TTC549 (cell line): Measurements from ENCODE around the gene C1RL.

Source experiments
- FAIRE-seq: peaks from 2 replicates; lab custom pipeline; 2012; peaks lifted over from hg19 to GRCh38; lab: Jason Lieb, UNC

Gene C1RL

DNA sequence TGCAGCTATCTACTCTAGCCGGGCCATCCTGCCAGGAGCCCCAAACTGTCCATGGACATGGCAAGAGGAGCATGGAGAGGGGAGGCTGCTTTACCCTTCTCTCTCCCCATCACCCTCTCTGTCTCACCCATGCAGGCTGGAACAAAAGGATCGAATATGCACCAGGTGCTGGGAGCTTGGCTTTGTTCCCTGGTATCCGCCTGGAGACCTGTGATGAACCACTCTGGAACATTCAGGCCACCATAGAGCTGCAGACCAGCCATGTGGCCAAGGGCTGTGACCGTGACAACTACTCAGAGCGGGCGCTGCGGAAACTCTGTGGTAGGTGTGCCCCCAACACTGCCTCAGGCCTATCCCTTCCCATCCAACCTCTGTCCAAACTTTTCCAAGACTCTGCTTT, 27.1 kb upstream of the C1RL start:
- no peak for FAIRE-seq

DNA sequence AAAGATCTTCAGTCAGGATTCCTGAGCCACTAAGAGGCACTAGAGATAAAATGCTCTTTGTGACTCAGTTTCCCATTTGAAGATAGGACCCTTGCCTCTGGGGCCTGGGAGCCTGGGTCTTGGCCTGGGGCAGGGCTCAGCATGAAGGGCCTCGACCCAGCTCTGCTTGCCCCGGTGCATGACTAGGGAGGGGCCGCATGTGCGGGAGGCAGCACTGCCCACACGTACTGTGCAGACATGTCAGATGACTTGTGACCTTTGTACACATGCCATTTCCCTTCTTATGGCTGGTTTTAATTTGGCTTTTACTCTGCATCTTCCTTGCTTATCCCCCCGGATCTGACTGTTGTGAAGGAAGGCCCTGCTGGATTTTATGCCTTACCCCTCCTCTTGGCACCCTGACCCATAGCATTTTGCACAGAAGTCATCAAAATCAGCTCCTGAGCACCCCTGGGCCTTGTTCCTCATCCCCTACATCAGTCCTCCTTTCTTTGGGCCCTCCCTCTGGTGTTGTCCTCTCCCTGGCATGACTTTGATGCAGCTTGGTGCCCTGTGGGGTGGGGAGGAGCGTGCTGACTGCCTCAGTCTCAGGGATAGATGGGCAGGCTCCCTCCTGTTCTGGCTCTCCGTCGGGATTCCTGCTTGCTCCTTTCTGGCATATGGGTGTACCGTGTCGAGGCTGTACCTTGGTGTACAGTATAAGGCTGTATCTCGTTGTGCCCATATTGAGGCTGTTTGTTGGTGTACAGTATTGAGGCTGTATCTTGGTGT, 25.6 kb upstream of the C1RL start:
- FAIRE-seq, result no peak

DNA sequence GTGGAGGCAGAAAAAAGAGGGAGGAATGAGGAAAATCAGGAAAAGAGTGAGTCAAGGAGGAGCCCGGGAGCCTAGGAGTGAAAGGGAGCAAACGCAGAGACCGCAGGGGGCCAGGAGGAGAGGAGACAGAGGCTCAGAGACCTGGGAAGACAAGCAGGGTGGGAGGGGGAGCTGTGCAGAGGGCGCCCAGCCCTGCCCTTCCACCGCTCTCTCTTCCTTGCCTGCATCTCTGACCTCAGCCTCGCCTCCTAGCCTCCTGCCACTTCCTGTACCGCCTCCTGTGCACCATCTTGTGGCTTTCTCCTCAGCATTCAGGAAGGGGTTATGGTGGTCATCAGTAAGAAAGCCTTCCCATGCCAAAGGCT, 22.5 kb upstream of the C1RL start:
- no peak for FAIRE-seq

DNA sequence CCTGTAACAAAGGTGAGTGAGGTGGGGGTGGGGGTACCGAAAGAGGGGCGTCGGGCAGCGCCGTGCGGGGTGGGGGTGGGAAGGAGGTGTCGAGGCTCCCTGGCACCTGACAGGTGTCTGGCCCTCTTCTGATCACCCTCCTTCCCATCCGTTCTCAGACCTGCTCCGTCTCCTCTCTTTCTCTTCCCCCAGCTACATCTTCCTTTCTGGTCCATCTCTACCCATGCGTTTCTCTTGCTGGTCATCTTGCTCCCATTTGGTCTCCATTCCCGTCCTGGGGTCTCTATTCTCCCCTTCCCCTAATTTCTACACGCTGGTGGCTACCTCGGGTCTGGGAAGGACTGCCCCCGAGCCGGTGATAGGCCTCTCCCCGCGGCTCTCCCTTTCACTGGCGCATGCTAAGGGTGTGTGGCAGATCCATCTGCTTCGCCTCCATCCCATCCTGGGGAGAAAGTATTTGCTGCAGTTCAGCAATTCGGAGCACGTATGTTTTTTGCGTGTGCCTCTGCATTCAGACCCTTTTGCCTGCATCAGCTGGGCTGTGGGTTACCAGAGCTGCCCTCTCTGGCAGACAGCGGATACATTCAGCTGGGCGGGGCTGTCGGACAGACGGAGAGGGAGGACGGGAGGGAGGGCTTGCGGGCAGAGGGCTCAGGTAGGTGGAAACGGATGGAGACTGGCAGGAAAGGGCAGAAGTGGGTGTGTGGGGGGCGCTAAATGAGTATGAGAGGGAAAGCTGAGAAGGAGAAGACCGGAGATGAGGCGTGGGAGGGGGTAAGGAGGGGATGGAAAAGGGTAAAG, 21.9 kb upstream of the C1RL start:
- no peak for FAIRE-seq

DNA sequence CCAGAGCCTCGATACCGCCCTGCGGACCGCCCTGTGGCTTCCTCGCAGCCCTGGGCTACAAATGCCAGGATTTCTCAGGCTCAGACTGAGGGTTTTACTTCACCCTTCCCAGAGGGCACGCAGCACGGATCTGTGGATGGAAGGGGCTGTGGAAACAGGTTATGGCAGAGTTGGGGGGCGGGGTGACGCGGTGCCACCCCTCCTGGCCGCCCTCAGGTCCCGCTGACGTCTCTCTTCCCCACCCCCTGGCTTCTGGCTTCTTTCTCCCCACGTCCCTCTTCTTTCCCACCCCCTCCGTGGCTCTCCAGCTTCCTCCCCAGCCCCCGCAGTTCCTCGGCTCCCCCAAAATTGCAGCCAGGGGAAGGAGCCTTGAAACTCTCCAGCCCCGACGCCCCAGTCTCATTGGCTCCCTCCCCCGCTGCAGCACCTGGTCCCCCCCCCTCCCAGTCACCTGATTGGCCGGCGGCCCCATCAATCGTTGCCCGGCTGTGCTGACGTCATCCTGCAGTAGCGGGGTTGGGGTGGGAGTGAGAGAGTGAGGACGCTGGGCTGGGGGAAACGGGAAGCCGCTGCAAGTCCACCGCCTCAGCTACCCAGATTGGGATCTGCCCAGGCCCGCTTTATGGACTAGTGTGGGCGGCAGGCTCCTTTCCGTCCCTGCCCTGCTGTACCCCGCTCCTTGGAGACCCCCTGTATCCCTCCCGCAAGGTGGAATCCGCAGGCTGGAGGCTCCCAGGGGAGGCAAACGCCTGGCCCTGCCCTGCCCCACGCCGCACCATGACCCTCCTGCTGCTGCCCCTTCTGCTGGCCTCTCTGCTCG, 21.1 kb upstream of the C1RL start, which contains the start of gene CLSTN3:
TSS of gene CLSTN3 (plus strand) at position 500 of the 820 bp plus-strand sequence. CDS start at position 778, 278 bp downstream.
- FAIRE-seq, result no peak

DNA sequence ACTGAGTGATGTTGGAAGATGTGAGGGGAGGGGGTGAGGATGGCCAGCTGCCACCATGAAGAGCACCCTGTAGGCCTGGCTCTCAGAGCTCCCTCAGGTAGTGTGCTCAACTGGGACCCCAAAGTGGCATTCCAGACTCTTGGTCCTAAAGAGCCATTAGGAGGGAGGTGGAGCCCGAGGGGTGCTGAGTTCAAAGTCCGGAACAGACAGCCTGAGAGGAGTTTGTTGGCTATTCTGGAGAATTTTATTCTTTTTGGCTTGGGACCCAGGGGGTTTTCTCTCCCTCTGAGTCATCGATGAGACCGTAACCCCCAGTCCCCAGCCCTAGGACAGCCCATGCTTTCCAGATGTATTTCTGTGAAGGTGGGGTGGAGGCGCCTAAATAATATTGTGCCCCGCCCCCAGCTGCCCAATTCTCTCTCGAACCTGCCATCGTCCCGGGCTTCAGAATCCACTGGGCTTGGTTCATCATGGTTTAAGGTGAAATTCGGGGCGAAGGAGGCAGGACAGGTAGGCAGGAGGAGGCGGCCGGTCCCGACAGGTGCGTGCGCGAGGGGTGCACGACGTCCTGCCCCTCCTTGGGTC, 20.4 kb upstream of the C1RL start:
- no peak for FAIRE-seq

DNA sequence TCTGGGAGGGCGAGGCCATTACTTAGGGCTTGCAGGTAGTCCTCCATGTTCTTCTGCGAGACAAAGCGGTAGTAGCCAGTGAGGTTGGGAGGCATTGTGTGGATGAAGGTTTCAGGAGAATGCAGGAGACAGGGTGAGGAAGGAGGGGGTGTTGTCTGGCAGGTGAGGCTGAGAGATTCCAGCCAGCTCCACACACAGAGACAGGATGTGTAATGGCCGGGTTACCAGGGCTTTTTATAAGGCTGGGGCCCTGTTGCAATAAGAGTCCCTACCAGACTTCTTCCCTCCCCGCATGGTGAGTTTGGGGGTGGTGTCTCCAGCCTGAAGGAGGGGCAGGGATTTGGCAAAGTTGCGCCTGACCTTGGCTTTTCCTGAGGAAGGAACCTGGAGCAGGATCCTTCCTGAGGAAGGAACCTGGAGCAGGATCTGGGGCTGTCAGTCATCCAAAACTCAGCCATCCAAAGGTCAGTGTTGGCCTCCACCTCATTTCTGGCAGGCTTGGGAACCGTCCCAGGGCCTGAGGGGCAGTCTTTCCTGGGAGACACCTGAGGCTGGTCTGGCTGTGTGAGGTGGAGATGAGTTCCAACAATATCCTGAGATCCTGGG, 19.8 kb upstream of the C1RL start, which contains the start of gene RBP5:
TSS of gene RBP5 (minus strand) at position 209 of the 606 bp plus-strand sequence. CDS start at position 95, 114 bp downstream.
- FAIRE-seq, result no peak

DNA sequence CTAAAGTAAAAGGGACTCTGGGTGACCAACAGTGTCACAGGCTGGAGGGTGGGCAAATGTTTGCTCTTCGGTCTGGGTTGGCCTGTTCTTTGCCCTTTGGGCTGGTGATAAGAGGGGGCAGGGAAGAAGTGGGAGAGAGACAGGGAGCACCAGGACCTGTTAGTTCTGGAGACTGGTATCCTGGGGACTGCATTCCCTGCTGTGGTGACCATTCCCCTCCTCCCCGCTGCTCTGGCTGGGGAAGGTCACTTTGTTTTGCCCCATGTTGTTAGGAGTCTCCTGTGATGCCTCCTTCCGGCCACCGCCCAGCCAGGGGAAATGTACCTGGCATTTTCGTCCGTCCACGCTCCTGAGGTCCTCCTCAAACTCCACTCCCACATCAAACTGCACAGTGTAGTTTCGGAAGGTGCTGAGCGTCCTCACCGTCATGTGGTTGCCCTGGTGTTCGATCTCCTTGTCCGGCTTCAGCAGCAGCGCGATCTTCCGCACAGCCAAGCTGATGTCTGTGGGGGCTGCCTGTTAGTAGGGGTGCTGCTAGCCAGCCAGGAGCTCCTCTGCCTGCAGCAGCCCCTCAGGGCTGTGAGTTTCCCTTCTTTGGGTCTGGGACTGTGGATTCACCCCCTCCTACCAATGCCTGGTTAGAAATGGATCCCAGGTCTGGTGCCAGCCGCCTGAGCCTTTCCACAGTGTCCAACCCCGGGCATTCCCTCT, 19.1 kb upstream of the C1RL start:
- FAIRE-seq, result no peak

DNA sequence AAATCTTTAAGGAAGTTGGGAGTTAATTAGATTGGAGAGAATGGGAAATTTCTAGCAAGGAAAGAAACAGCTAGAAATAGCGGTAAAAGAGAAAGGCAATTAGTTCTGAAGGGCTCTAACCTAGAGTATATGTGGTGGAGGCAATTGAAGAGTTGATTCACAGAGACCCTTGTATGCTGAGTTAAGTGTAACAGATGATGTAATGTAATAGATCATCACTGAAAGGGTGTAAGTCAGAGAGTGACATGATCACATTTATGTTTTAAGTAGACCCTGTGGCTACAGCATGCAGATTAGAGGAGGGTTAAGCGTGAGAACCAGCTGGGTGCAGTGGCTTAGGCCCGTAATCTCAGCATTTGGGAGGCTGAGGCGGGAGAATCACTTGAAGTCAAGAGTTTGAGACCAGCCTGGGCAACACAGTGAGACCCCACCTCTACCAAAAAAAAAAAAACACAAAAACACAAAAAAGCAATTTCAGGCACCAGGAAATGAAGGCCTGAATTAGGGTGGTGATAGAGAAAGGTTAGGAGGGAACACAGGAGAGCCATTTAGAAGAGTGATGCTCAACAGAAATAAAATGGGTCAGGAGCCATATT, 16.7 kb upstream of the C1RL start:
- FAIRE-seq, result no peak

DNA sequence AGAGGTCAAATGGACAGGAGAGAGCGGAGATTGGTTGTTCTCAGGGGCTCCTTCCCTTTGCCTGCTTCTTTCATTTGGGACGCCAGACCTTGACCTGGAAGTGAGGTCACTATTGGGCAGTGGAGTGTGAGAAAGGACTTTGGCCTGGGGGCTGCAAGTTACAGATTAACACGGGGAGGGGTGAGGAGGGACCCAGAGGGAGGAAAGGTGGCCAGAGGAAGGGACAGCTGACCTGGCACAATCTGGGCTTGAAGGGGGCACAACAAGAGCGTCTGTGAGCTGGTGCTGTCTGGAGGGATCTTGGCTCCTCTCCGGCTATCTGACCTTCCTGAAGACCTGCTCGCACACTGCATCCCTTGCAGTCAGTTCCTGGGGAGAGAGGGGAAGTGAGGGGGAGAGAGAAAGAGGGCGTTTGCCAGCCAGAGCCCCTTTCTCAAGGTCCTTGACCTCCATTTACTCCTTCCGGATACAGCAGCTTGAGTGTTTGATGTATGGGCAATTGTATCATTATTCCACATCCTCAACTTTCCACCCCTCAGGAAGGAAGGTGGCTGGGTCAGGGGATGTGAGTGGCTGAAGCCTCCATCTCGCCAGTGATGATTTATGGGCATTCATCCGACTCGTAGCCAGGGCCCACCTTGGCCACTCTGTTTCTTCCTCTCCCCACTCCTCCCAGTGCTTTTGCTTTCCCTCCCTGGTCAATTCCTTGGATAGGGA, 14.9 kb upstream of the C1RL start:
- no peak for FAIRE-seq

DNA sequence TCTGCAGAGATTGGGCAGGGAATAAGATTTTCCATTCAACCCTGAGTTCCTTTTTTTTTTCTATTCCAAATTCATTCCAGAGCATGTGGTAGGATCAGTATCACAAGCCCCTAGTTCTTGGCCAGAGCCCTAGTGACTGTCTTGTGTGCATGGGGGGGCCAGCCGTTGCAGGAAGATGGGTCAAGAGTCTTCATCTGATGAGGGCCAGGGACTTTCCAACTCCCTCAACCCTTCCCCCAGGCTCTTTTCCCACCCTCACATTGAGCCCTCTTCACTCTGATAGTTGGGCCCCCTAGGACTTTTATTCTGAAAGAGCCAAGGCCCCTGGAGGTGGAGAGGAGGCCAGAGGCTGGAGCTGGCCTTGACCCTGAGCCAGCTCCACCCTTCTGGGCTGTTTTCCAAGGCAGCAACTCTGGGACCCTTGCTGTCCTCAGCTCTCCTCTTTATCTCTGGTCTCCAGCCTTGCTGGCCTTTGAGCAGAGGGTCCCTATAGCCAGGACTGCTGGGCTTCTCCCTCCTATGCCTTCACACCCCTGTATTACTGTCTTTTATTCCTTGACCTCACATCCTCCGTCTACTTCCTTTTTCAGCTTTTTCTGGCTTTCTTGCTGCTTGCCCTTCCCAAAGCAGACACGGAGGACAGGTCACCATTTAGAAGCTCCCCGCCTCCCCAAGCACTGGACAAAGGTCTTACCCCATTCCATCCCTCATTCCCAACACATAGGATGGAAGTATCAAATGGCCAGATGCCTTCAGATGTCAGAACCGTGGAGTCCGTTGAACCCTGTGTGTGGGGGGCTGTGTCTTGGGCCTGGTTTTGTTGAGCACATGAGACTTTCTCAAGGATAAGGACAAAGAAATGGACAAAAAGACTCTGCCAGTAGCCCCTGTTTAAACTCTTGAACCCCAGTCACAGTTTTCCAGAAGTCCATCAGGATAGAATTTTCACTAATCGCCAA, 14.1 kb upstream of the C1RL start:
- no peak for FAIRE-seq

DNA sequence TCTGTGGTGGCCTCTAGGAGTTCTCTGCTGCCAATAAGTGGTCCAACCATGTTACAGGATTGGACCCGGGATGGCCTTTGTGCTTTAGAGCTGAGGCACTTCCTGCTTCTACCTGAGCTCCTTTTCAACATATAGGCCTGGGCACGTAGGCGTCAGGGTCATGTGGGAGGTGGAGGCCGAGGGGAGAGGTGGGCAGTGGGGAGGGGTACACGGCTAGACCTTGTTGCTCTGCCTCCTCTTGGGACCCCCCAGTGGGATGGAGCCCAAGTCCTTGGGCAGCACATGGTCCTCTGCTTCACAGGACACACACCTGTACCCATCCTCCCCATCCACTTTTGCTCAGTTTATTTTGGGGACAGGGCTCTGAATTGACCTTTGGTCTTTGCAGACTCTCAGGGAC, 12.3 kb upstream of the C1RL start:
- FAIRE-seq, result no peak

DNA sequence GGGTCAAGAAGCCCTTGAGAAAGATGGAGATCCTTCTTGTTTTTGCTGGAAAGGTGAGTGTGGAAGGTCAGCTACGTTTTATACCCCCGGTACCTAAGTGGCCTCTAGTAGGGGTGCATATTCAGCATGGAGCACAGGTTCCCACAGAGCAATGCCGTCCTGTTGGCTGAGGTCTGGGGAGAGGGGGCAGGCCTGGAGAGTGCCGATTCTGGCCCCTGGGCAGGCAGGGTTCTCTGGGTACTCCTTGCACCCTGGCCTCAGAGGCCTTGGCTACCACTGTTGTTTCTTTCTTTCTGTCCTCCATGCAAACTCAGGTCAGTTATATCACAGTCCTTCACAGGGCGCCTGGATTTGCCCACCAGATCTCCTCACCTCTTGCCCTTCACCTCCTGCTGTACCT, 11.2 kb upstream of the C1RL start:
- FAIRE-seq, result no peak

DNA sequence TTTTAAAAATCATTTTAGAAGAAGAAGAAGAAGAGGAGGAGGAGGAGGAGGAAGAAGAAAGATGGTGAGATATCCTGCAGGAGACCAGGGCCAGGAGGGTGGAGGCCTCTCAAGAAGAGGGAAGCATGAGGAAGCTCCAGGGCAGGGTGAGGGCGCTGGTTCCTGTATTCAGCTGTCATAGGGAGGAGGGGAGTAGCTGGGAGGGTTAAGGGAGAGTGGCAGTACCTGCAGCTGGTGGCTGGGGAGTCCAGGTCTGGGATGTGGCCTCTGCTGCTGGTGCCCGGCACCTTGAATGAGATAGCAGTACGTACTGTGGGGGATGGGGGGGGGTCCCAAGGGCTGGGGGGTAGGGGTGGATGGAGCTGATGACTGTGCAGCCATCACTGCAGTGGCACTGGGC, 9.9 kb upstream of the C1RL start:
- no peak for FAIRE-seq

DNA sequence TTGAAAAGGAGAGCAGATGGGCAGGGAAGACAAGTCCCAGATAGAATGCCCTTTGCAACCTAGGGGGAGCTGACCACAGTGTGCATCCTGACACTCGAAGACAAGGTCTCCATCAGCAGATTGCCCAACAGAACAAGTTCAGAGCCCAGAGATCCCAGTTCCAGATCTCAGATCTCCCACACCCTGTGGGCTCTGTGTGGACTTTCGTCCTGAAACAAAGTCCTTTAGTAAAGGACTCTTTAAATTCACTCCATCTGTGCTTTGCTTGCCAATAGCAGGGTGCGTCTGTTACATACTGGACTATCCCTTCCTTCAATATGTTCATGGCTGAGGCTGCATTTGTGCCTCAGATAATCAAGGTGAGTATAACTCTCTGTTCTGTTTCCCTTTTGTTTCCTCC, 8.7 kb upstream of the C1RL start:
- no peak for FAIRE-seq

DNA sequence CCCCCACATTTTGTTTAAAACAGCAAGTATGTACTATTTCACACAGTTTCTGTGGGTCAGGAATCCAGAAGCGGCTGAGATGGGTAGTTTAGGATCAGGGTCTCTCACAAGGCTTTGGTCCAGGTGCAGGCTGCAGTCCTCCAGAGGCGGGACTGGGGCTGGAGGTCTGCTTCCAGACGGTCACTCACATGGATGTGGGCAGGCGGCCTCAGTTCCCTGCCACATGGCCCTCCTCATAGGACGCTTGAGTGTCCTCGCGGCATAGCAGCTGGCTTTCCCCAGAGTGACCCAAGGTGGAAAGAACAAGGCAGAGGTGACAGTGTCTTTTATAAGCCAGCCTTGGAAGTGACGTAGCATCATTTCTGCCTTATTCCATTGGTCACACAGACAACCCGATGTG, 7.9 kb upstream of the C1RL start:
- FAIRE-seq, result no peak

DNA sequence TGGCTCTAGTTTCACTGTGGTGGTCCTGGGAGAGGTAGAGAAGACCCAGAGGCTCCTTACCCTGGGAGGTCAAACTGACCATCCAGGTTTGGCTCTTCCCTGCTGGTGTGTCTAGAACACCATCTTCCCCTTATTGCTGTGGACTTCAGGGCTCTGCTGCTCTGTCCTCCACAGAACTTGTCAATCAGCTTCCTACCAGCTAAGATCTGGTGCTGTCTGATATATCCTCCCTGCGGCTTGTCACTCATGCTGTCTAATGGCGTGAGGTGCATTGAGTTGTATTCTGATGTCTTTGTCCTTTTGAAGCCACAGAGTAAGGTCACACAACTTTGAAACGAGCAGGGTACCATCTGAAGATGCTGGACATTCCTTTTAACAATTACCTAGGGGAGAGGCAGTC, 7.2 kb upstream of the C1RL start:
- FAIRE-seq, result no peak

DNA sequence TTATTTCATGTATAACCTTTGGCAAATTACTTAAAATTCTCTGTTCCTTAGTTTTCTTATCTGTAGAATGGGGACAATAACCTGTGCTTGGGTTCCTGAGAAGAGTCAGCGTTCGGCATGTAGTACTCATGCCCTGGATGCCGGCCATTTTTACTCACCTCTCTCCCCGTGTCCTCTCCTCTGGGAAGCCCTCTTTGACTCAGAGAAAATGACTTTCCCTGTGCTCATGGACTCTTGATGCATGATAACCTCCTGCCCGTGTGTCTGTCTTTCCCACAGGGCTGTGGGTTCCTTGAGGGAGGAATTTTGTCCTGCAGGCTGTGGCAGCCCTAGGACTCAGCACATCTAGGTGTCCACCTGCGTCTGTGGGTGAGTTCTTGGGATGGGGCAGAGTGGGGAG, 5.8 kb upstream of the C1RL start:
- FAIRE-seq, result no peak

DNA sequence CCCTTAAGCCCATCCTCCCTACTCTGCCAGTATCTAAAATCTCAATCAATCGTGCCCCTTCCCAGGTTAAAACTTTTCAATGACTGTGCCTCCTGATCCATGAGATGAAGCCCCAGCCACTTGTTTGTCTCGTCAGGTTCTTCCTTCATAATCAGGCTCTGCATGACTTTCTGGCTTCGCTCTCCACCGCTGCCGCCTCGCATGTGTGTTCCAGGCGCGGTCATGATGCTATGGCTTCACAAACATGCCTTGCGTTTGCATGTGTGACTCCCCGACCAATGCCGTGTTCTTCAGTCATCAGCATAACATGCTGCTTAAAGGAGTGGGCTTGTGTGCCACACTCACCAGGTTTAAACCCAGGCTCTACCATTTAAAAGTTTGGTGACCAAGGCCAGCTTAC, 5.0 kb upstream of the C1RL start:
- FAIRE-seq, result no peak
